HG02759 (cell line): ENCODE results near the gene ZEB2.

Experiments
- ATAC-seq: cut with Tn5 transposase; IDR thresholded peaks from one replicate; pipeline ENCODE4 v1.9.1; 2021; ENCODE audit warnings: mild to moderate bottlenecking, moderate library complexity; ENCODE audit not compliant: unreplicated experiment

The ZEB2 gene

GRCh38 chr2:144529841-144530240, 9.9 kb upstream of the ZEB2 start:
- no peak for ATAC-seq

GRCh38 chr2:144528108-144528507, 8.2 kb upstream of the ZEB2 start:
- no peak for ATAC-seq

GRCh38 chr2:144526831-144527230, 6.9 kb upstream of the ZEB2 start:
- no peak for ATAC-seq

- peak; percentile 55 for ATAC-seq
These were observed 4.4 kb upstream of the ZEB2 start for GRCh38 chr2:144524118-144525009.

GRCh38 chr2:144523596-144524117, 3.7 kb upstream of the ZEB2 start:
- no peak for ATAC-seq

GRCh38 chr2:144522897-144523595, 3.1 kb upstream of the ZEB2 start:
- no peak for ATAC-seq

- no peak for ATAC-seq
These were observed 2.4 kb upstream of the ZEB2 start for GRCh38 chr2:144522176-144522896.

- no peak for ATAC-seq
These were observed 1.8 kb upstream of the ZEB2 start for GRCh38 chr2:144521686-144522085.

GRCh38 chr2:144520756-144521487, 1.0 kb upstream of the ZEB2 start:
- no peak for ATAC-seq

GRCh38 chr2:144519597-144519933, 354 bp downstream of the ZEB2 start:
- no peak for ATAC-seq

- peak; percentile 43 for ATAC-seq
These were observed 947 bp downstream of the ZEB2 start for GRCh38 chr2:144518748-144519596.

- no peak for ATAC-seq
These were observed 1.8 kb downstream of the ZEB2 start for GRCh38 chr2:144517866-144518747.

- ATAC-seq = peak; percentile 65
These were observed 2.7 kb downstream of the ZEB2 start for GRCh38 chr2:144516981-144517865.

- peak; percentile 22 for ATAC-seq
These were observed 3.4 kb downstream of the ZEB2 start for GRCh38 chr2:144516411-144516980.

- no peak for ATAC-seq
These were observed 4.1 kb downstream of the ZEB2 start for GRCh38 chr2:144515696-144516410.

- ATAC-seq = no peak
These were observed 4.7 kb downstream of the ZEB2 start for GRCh38 chr2:144515099-144515695.
